ENCODE data around the gene CCNT1.
"Not testable (repeated sequence)": the region's sequence is repeated elsewhere in the genome, so short reads cannot be mapped to it uniquely, and the experiment has no call there.

The CCNT1 gene

DNA sequence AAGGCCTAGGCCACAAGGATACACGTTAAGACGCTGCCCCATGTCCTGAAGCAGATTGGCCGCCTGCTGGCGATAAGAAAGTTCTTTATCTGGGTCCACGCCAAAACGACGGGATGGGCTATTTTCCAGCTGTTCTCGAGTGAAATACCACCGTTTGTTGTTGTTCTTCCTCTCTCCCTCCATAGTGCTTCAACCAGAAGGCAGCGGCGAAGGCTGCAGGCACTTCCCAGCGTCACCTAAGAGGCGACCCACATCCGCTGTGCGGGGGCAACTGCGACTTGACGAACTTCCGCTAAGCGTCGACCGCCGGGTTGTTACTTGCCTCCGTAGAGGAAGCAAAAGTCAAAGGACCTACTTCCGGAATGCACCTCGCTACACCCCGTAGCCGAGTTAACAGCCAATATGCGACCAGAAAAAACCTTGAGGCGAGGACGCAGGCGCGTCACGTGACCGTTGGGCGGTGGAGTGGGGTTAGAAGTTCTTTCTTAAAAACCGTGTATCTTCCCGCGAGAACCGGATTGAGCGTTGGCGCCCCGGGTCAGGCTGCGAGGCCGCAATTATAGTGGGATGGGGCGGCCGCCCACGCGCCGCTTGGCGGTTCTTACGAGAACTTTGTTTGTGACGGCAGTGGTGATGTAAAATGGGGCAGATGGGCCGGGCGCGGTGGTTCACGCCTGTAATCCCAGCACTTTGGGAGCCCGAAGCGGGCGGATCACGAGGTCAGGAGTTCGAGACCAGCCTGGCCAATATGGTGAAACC is at the start of gene CCNT1:
Gene CCNT1 (minus strand): TSS at position 215 of the 759 bp plus-strand sequence. CDS start 32 bp downstream, at position 183.
- peak; percentile 99 for DNase-seq

- no peak for DNase-seq
Observed at GRCh38 chr12:48765753-48766162, 49.3 kb upstream of the CCNT1 start.

DNA sequence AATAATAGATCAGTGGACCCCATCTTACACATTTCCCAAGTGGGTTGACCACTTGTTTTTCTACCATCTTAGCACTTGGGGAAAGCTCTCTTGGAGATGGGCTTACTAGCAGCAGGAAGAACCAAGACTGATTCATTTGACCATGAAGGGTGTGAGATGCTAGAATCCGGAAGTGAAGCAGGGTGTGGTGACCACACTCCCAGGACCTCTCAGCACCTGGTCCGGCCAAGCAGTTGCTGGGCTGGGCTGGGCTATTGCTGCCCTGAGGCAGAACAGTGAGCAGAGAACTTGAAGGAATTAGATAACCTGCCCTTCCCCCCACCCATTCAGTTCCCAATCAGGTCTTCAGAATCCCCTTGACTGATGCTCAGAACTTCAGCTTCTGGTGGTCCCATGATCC is 48.0 kb upstream of the CCNT1 start:
- DNase-seq, result no peak

DNA sequence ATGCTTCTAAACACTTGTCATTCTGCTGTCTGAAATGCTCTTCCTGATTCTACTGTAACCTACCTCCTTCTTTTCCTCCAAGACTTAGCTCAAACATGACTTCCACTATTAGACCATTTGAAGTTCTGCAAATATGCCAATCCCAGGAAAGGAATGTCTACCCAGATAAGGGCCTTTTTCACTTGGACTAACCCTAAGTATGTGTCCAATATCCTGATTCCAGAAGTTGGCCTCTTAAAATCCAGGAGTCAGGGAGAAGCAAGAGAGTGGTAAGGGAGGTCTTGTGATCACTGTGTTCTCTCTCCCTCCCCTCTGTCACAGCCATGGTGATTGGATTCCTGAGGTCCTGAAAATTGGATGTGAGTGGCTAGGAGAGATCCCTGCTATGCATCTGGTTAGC is 42.2 kb upstream of the CCNT1 start:
- DNase-seq, result no peak

- DNase-seq, result peak; percentile 9
Observed at GRCh38 chr12:48758186-48758585, 41.7 kb upstream of the CCNT1 start.

GRCh38 chr12:48750769-48751356 is 34.4 kb upstream of the CCNT1 start:
- no peak for DNase-seq

GRCh38 chr12:48750215-48750614 is 33.7 kb upstream of the CCNT1 start:
- DNase-seq, result no peak

DNA sequence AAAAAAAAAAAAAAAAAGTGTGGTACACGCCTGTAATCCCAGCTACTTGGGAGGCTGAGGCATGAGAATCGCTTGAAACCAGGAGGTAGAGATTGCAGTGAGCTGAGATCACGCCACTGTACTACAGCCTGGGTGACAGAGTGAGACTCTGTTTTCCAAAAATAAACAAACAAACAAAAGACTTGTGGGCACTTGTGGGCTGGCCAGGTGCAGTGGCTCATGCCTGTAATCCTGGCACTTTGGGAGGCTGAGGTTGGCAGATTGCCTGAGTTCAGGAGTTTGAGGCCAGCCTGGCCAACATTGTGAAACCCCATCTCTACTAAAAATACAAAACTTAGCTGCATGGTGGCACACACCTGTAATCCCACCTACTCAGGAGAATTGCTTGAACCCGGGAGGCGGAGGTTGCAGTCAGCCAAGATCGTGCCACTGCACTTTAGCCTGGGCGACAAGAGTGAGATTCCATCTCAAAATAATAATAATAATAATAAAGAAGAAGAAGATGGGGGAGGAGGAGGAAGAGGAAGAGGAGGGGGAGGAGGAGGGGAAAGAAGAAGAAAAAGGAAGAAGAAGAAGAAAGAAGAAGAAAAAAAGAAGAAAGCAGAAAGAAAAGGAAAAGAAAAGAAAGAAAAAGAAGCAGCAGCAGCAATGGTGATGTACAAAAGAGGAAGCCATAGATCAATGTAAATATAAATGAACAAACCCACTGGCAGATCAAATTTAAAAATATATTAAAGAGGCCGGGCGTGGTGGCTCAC is 27.9 kb upstream of the CCNT1 start:
- no peak for DNase-seq

GRCh38 chr12:48739618-48740269 is 23.2 kb upstream of the CCNT1 start:
- no peak for DNase-seq

- no peak for DNase-seq
Observed at GRCh38 chr12:48736456-48736855, 19.9 kb upstream of the CCNT1 start.

DNA sequence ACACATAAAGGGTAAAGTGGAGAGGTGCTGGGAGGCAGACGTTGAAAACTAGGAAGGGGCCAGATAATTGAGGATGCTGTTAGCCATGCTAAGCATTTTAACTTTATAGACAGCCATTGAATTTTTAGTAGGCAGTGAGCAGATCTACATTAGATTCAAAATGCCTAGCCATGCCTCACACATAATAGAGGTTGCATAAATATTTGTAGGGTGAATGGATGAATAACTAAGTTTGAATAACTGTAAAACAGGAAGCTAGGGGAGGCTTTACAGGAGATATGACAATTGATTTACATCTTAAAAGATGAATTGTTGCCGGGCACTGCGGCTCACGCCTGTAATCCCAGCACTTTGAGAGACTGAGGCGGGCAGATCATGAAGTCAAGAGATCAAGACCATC is 12.3 kb upstream of the CCNT1 start:
- DNase-seq, result no peak

DNA sequence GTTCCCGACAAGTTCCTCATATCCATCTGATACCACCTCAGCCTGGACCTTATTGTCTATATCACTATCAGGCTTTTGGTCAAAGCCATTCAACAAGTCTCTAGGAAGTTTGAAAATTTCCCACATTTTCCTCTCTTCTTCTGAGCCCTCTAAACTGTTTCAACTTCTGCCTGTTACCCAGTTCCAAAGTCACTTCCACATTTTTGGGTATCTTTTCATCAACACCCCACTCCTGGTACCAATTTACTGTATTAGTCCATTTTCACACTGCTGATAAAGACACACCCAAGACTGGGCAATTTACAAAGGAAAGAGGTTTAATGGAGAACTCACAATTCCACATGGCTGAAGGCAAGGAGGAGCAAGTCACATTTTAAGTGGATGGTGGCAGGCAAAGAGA is 4.2 kb upstream of the CCNT1 start:
- DNase-seq, result not testable (repeated sequence)

GRCh38 chr12:48720171-48720570 is 3.7 kb upstream of the CCNT1 start:
- DNase-seq, result not testable (repeated sequence)

DNA sequence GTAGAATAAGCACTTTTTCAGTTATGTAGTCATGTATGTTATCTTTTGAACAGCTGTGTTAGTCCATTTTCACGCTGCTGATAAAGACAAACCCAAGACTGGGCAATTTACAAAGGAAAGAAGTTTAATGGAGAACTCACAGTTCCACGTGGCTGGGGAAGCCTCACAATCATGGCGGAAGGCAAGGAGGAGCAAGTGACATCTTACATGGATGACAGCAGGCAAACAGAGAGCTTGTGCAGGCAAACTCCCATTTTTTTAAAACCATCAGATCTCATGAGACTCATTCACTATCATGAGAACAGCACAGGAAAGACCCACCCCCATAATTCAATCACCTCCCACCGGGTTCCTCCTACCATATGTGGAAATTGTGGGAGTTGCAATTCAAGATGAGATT is 2.5 kb upstream of the CCNT1 start:
- DNase-seq, result not testable (repeated sequence)

- no peak for DNase-seq
Observed at GRCh38 chr12:48717252-48717695, 767 bp upstream of the CCNT1 start.

GRCh38 chr12:48716168-48716492 is 377 bp downstream of the CCNT1 start:
- DNase-seq, result no peak

DNA sequence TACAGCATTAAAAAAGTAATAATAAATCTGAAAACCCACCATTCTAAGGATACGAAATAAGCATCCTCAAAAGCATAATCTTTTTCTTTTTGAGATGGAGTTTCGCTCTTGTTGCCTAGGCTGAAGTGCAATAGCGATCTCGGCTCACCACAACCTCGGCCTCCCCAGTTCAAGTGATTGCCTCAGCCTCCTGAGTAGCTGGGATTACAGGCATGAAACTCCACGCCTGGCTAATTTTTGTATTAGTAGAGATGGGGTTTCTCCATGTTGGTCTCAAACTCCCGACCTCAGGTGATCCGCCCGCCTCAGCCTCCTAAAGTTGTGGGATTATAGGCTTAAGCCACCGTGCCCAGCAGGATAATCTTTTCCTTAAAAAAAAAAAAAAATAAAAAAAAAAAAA is 4.3 kb downstream of the CCNT1 start:
- DNase-seq, result no peak

GRCh38 chr12:48698822-48699221 is 17.7 kb downstream of the CCNT1 start:
- not testable (repeated sequence) for DNase-seq

GRCh38 chr12:48696626-48697025 is 19.9 kb downstream of the CCNT1 start:
- no peak for DNase-seq

- no peak for DNase-seq
Observed at GRCh38 chr12:48695859-48696258, 20.6 kb downstream of the CCNT1 start.

- DNase-seq, result no peak
Observed at GRCh38 chr12:48694038-48694437, 22.5 kb downstream of the CCNT1 start.

GRCh38 chr12:48693572-48693971 is 22.9 kb downstream of the CCNT1 start:
- DNase-seq, result no peak

DNA sequence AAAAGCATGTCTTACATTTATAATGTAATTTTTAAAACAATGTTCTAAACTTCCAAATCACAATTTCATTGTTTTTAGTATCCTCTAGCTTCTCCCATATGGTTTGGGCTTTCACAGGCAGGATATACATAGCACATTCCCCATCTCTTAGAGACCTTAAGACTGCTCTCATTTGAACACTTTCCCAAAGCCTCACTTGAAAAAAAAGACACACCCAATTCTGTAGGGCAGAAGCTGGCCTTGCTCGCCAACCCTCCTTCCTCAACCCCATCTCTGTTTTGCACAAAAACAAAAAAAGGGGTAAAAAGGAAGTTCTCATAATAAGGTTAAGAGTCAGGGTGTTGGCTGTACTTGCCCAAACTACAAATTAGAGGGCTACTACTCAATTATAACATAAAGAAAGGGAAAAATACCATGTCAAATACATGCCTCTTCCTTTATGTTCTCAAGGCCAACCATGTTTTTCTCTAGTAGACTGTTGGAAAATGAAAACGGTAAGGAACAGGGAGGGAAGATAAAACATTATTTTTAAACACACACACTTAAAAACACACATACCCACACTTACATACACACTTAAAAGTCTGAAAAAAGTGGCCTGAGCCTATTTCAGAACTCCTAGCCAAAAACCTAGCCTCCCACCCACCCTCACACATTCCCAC is 24.6 kb downstream of the CCNT1 start:
- DNase-seq, result no peak
